ENCODE results near the gene DUSP7. TPM values are rescaled to one million over a fixed set of nuclear protein-coding genes. Genes with fewer than 3 reads are reported as not detected.
A peak's percentile ranks its signal among the peaks of the same experiment; 100 is the strongest.

The DUSP7 gene
- total RNA-seq, 1 experiment from 2014 or later: 16.6 TPM

DNA sequence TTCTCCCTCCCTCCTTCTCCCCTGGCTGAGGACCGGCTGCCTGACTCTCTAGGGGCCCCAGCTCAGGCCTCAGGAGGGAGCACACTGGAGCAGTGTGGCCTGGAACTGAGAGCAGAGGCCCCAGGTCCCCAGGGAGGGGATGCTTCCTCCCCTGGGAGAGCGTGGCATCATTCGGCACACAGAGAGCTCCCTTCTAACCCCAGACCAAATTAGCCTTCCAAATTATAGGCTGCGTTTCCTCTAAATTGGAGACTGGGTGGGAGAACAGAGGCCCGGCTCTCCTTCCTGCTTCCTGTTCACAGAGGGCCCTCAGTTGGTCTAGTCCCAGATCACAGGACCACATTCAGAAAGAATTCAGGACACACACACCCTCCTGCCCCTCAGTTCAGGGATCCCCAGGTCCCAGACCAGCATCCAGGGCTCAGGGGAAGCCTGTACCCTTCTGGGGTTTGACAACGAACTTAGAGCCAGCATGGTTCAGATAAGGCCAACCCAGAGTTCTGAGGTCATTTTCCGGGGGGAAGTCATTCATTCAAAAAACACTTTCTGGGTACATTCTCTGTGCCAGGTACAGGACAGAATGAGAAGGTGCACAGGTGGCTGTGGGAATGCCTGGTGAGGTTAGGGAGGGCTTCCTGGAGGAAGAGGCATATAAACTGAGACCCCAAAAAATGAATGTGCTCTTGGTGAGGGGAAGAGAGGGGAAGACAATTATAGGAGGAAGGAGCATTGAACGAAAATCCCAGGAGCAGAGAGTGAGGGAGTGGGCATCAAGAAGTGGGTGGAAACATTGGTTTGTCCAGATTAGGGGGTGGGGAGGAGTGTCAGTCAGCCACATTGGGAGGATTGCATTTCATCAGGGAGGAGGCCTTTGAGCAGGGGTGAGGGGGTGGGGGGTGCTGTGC is 32.3 kb downstream of the DUSP7 start:
- TF ChIP-seq EGR1 (IDR thresholded peaks at IDR 0.05; ENCODE audit: low read depth): no peak
- TF ChIP-seq ELF1 (IDR thresholded peaks at IDR 0.05; ENCODE audit: borderline replicate concordance, low read depth): no peak
- TF ChIP-seq, protein P1, sequence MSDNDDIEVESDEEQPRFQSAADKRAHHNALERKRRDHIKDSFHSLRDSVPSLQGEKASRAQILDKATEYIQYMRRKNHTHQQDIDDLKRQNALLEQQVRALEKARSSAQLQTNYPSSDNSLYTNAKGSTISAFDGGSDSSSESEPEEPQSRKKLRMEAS (IDR thresholded peaks at IDR 0.05): no peak
- no peak for TF ChIP-seq RAD21 (IDR thresholded peaks at IDR 0.05; ENCODE audit: low read depth)
- no peaks in the 10 kb centered on the region for H4K20me1 ChIP-seq (ENCODE audit: insufficient read depth)
- H3K27me3 ChIP-seq (ENCODE audit: insufficient read depth, low read length): no peaks in the 10 kb centered on the region
- no peak overlapping the region for H3K9ac ChIP-seq (ENCODE audit: low read length)
- no peak overlapping the region for H3K27ac ChIP-seq (ENCODE audit: low read depth, low read length)
- H3K4me3 ChIP-seq (replicated peaks in 1 of 2; ENCODE audit: low read depth in 1 of 2, low read length in 2 of 2): no peak overlapping the region
- no peaks in the 10 kb centered on the region for H3K36me3 ChIP-seq (ENCODE audit: control insufficient read depth in 1 of 2, insufficient read depth in 2 of 2, low read length in 2 of 2)
- ATAC-seq (no peak), DNase-seq (ENCODE audit: low read depth, low spot score) (no peak)
- POLR2A ChIA-PET: no interaction called here
- intact Hi-C loops (cut with micrococcal nuclease): no loop called here
- H3K79me2 ChIP-seq (ENCODE audit: insufficient read depth, low read length): no peaks in the 10 kb centered on the region
- BruUV-seq (replicated peaks): no TSS peak
- H3K4me1 ChIP-seq (ENCODE audit: control insufficient read depth in 1 of 2, insufficient read depth in 2 of 2, low read length in 2 of 2): peaks cover 9 to 31% of the 10 kb centered on the region in 2 experiments
- H3K4me2 ChIP-seq (ENCODE audit: low read length): no peak overlapping the region
- H3K9me3 ChIP-seq (ENCODE audit: control insufficient read depth in 1 of 2, insufficient read depth in 1 of 2, low read depth in 1 of 2, low read length in 2 of 2): no peaks in the 10 kb centered on the region
- RAD21 ChIA-PET (ENCODE audit: low non-redundant PET in 1 of 2, low total read pairs in 2 of 2, uncharacterized antibody in 2 of 2, unreplicated experiment in 2 of 2): no interaction called here
- H3K9me2 ChIP-seq (ENCODE audit: insufficient read depth): no peaks in the 10 kb centered on the region
- no peak overlapping the region for H2AFZ ChIP-seq (ENCODE audit: low read depth, low read length, poor library complexity, severe bottlenecking)
- CTCF ChIA-PET: interaction anchor here (1.3 kb wide), 1 partner anchor 10 kb away, joined by 4 read pairs; no protein-coding TSS in a partner anchor

DNA sequence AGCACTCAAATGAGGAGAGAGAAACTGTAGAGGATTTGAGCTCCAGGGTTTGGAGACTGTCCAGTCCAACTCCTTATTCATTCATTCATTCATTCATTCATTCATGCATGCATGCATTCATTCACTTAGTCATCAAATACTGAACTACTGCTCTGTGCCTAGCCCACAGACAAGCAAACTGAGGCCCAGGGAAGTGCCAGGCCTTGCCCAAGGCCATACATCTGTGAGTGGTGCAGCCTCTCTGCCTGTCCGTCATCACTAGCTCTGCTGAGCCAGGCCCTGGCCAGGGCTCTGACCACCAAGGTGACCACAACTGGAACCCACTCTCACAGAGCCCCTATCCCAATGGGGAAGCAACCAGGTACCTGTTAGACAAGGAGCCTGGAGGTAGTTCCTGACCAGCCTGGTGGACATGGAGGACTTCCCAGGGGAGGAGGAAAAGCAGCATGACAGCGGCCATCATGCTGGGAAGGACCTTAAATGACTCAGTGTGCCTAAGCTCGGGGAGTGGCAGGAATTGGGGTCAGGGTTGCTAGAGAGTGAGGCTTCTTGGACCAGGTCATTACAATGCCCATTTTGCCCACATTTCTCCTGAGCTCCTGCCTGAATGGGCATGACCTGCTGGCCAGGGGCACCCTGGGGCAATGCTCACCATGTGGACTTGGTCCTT is 33.1 kb downstream of the DUSP7 start:
- Histone ChIP-seq H3K4me3 (replicated peaks in 1 of 2; ENCODE audit: low read depth in 1 of 2, low read length in 2 of 2) (no peak overlapping the region), H2AFZ (ENCODE audit: low read depth, low read length, poor library complexity, severe bottlenecking) (no peak overlapping the region), H3K4me2 (ENCODE audit: low read length) (peak overlapping the region; percentile 17; the same call in 1 of the 2 replicates), H4K20me1 (ENCODE audit: insufficient read depth) (no peaks in the 10 kb centered on the region), H3K27ac (ENCODE audit: low read depth, low read length) (no peak overlapping the region), H3K9me3 (ENCODE audit: control insufficient read depth in 1 of 2, insufficient read depth in 1 of 2, low read depth in 1 of 2, low read length in 2 of 2) (no peaks in the 10 kb centered on the region), H3K9me2 (ENCODE audit: insufficient read depth) (no peaks in the 10 kb centered on the region), H3K79me2 (ENCODE audit: insufficient read depth, low read length) (no peaks in the 10 kb centered on the region), H3K9ac (ENCODE audit: low read length) (no peak overlapping the region), H3K36me3 (ENCODE audit: control insufficient read depth in 1 of 2, insufficient read depth in 2 of 2, low read length in 2 of 2) (no peaks in the 10 kb centered on the region), H3K4me1 (ENCODE audit: control insufficient read depth in 1 of 2, insufficient read depth in 2 of 2, low read length in 2 of 2) (peaks cover 9 to 23% of the 10 kb centered on the region in 2 experiments), H3K27me3 (ENCODE audit: insufficient read depth, low read length) (no peaks in the 10 kb centered on the region)
- intact Hi-C loops (cut with micrococcal nuclease): no loop called here
- TF ChIP-seq, protein P2, sequence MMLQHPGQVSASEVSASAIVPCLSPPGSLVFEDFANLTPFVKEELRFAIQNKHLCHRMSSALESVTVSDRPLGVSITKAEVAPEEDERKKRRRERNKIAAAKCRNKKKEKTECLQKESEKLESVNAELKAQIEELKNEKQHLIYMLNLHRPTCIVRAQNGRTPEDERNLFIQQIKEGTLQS (IDR thresholded peaks at IDR 0.05): no peak
- TF ChIP-seq SRF (IDR thresholded peaks at IDR 0.05; ENCODE audit: low read depth) (no peak), POLR2A (IDR thresholded peaks at IDR 0.05; ENCODE audit: borderline replicate concordance, extremely low read depth, insufficient read depth, insufficient read length) (no peak)
- TF ChIP-seq, protein P3, sequence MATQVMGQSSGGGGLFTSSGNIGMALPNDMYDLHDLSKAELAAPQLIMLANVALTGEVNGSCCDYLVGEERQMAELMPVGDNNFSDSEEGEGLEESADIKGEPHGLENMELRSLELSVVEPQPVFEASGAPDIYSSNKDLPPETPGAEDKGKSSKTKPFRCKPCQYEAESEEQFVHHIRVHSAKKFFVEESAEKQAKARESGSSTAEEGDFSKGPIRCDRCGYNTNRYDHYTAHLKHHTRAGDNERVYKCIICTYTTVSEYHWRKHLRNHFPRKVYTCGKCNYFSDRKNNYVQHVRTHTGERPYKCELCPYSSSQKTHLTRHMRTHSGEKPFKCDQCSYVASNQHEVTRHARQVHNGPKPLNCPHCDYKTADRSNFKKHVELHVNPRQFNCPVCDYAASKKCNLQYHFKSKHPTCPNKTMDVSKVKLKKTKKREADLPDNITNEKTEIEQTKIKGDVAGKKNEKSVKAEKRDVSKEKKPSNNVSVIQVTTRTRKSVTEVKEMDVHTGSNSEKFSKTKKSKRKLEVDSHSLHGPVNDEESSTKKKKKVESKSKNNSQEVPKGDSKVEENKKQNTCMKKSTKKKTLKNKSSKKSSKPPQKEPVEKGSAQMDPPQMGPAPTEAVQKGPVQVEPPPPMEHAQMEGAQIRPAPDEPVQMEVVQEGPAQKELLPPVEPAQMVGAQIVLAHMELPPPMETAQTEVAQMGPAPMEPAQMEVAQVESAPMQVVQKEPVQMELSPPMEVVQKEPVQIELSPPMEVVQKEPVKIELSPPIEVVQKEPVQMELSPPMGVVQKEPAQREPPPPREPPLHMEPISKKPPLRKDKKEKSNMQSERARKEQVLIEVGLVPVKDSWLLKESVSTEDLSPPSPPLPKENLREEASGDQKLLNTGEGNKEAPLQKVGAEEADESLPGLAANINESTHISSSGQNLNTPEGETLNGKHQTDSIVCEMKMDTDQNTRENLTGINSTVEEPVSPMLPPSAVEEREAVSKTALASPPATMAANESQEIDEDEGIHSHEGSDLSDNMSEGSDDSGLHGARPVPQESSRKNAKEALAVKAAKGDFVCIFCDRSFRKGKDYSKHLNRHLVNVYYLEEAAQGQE (IDR thresholded peaks at IDR 0.05; ENCODE audit: low read depth): no peak
- DNase-seq (ENCODE audit: low read depth, low spot score) (no peak), ATAC-seq (no peak)
- ChIA-PET RAD21 (ENCODE audit: low non-redundant PET in 1 of 2, low total read pairs in 2 of 2, uncharacterized antibody in 2 of 2, unreplicated experiment in 2 of 2) (no interaction called here), CTCF (interaction anchor here (1.3 kb wide), 1 partner anchor 9 kb away, joined by 4 read pairs; no protein-coding TSS in a partner anchor), POLR2A (no interaction called here)
- no TSS peak for BruUV-seq (replicated peaks)

All from HCT116 (cell line).